SU-DHL-6 (cell line): Measurements from ENCODE around the gene EVL.

Source experiments
- H2AFZ ChIP-seq: fragments of 200-600 bp; sonication (generic); 2 replicates; pipeline ENCODE4 v1.6.1; 2014; ENCODE audit warnings: low read depth, mild to moderate bottlenecking, moderate library complexity, mixed read lengths, antibody characterized with exemption, low read length; ENCODE audit not compliant: severe bottlenecking
- H3F3A ChIP-seq: fragments of 200-600 bp; shearing (Covaris generic); 2 replicates; pipeline ENCODE4 v1.6.0; 2016; ENCODE audit warnings: antibody characterized with exemption, mild to moderate bottlenecking; ENCODE audit not compliant: insufficient read depth
- H3K27ac ChIP-seq: fragments of 200-600 bp; sonication (generic); 2 replicates; pipeline ENCODE4 v1.5.1; 2016; ENCODE audit warnings: low read depth, mild to moderate bottlenecking, low read length, moderate library complexity, mixed read lengths
- H3K27me3 ChIP-seq: fragments of 200-600 bp; sonication (generic), shearing (Covaris generic); 2 replicates; pipeline ENCODE4 v1.6.0; 2014; ENCODE audit warnings: mild to moderate bottlenecking, low read length
- H3K36me3 ChIP-seq: fragments of 200-600 bp; sonication (generic); 2 replicates; pipeline ENCODE4 v1.6.1; 2014; ENCODE audit warnings: mild to moderate bottlenecking, low read length, mixed read lengths
- H3K4me2 ChIP-seq: fragments of 300-600, 200-600 bp; shearing (Covaris generic), sonication (generic); 2 replicates; pipeline ENCODE4 v1.6.0; 2014; ENCODE audit warnings: low read length, low read depth, mild to moderate bottlenecking; ENCODE audit not compliant: poor library complexity, severe bottlenecking
- H3K4me3 ChIP-seq: fragments of 200-600 bp; sonication (generic); 2 replicates; pipeline ENCODE4 v1.5.1; 2014; ENCODE audit warnings: antibody characterized with exemption, low read length, mild to moderate bottlenecking, mixed read lengths; ENCODE audit not compliant: insufficient read depth, poor library complexity, severe bottlenecking
- H3K79me2 ChIP-seq: fragments of 200-600 bp; sonication (generic); 2 replicates; pipeline ENCODE4 v1.6.1; 2014; ENCODE audit warnings: mild to moderate bottlenecking, low read length, moderate library complexity; ENCODE audit not compliant: insufficient read depth
- H3K9ac ChIP-seq: fragments of 200-600 bp; sonication (generic); 2 replicates; pipeline ENCODE4 v1.7.0; 2014; ENCODE audit warnings: mild to moderate bottlenecking, low read length
- H3K9me2 ChIP-seq: fragments of 200-600 bp; sonication (generic); replicated peaks from 2 replicates; pipeline ENCODE4 v1.6.1; 2014; ENCODE audit warnings: low read length; ENCODE audit not compliant: insufficient read depth
- H3K9me3 ChIP-seq: fragments of 200-600 bp; sonication (generic); 2 replicates; pipeline ENCODE4 v1.6.1; 2014; ENCODE audit warnings: low read length, mixed read lengths; ENCODE audit not compliant: insufficient read depth
- H4K20me1 ChIP-seq: fragments of 200-600 bp; sonication (generic); 2 replicates; pipeline ENCODE4 v1.6.1; 2014; ENCODE audit warnings: low read depth, mild to moderate bottlenecking, antibody characterized with exemption, low read length, moderate library complexity, mixed read lengths
- CTCF ChIP-seq: fragments of 200-600 bp; sonication (generic); IDR thresholded peaks from one replicate; pipeline ENCODE4 v1.5.1; 2017; ENCODE audit warnings: antibody characterized with exemption, mild to moderate bottlenecking, low read length, moderate library complexity; ENCODE audit not compliant: insufficient read depth, poor library complexity, severe bottlenecking
- EZH2phosphoT487 ChIP-seq: fragments of 200-600 bp; sonication (generic), shearing (Covaris generic); conservative IDR thresholded peaks from 2 replicates; pipeline ENCODE4 v1.6.1; 2018; ENCODE audit warnings: mild to moderate bottlenecking, antibody characterized with exemption, low read length, moderate library complexity, mixed read lengths

The EVL gene

GRCh38 chr14:100127853-100128455 is 62.7 kb downstream of the EVL start:
- Histone ChIP-seq H3K27ac (no peak overlapping the region), H3K9me3 (no peaks in the 10 kb centered on the region), H3K27me3 (no peaks in the 10 kb centered on the region), H3K4me2 (no peak overlapping the region), H4K20me1 (no peaks in the 10 kb centered on the region), H3K9ac (no peak overlapping the region), H2AFZ (no peak overlapping the region), H3F3A (no peaks in the 10 kb centered on the region), H3K4me3 (no peak overlapping the region), H3K79me2 (no peaks in the 10 kb centered on the region), H3K9me2 (no peaks in the 10 kb centered on the region), H3K36me3 (no peaks in the 10 kb centered on the region)
- no peak for TF ChIP-seq CTCF
- no peak for TF ChIP-seq EZH2phosphoT487

- no peaks in the 10 kb centered on the region for H3K36me3 ChIP-seq
- H3K9me3 ChIP-seq, result no peaks in the 10 kb centered on the region
- no peak overlapping the region for H3K4me2 ChIP-seq
- H3K79me2 ChIP-seq, result no peaks in the 10 kb centered on the region
- H3K27me3 ChIP-seq, result no peaks in the 10 kb centered on the region
- TF ChIP-seq CTCF (no peak), EZH2phosphoT487 (no peak)
- H3K9me2 ChIP-seq, result no peaks in the 10 kb centered on the region
- H3K9ac ChIP-seq, result no peak overlapping the region
- no peaks in the 10 kb centered on the region for H3F3A ChIP-seq
- no peaks in the 10 kb centered on the region for H4K20me1 ChIP-seq
- H2AFZ ChIP-seq, result no peak overlapping the region
- no peak overlapping the region for H3K27ac ChIP-seq
- no peak overlapping the region for H3K4me3 ChIP-seq
These were observed 63.5 kb downstream of the EVL start for GRCh38 chr14:100128688-100129087.

- H3K4me3 ChIP-seq, result no peak overlapping the region
- H2AFZ ChIP-seq, result no peak overlapping the region
- H3K9me2 ChIP-seq, result no peaks in the 10 kb centered on the region
- H4K20me1 ChIP-seq, result no peaks in the 10 kb centered on the region
- H3K79me2 ChIP-seq, result no peaks in the 10 kb centered on the region
- TF ChIP-seq CTCF (no peak), EZH2phosphoT487 (no peak)
- no peaks in the 10 kb centered on the region for H3K9me3 ChIP-seq
- H3K36me3 ChIP-seq, result no peaks in the 10 kb centered on the region
- no peak overlapping the region for H3K9ac ChIP-seq
- H3K27ac ChIP-seq, result no peak overlapping the region
- no peaks in the 10 kb centered on the region for H3K27me3 ChIP-seq
- no peaks in the 10 kb centered on the region for H3F3A ChIP-seq
- H3K4me2 ChIP-seq, result no peak overlapping the region
These were observed 64.0 kb downstream of the EVL start for GRCh38 chr14:100129161-100129589.
